ENCODE measurements around the gene STAB2. TPM values are rescaled to one million over a fixed set of nuclear protein-coding genes. Genes with fewer than 3 reads are reported as not detected.

The STAB2 gene
- total RNA-seq, 3 donors from 2014 or later = 0.85 to 1.5 (median 0.98) TPM

DNA sequence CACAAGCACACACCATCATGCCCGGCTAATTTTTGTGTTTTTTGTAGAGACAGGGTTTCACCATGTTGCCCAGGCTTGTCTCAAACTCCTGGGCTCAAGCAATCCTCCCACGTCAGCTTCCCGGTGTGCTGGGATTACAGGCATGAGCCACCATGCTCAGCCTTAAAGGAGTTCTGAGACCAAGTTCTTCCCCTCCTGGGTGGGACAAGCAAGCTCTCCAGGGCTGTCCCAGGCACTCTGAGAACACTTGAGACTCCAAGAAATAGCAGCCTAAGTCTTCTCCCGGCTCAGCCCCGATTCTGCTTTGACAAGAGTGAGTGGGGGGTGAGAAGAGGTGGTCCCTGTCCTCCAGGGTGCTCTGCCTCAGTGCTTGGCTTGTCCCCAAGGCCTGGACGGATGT is 86.4 kb downstream of the STAB2 start:
- Histone ChIP-seq H3K4me3 (no peak overlapping the region), H3K4me1 (ENCODE audit: low read depth) (peaks cover 31% of the 10 kb centered on the region), H3K9me3 (no peaks in the 10 kb centered on the region), H3K36me3 (ENCODE audit: low read depth) (no peaks in the 10 kb centered on the region)
- DNase-seq = no peak
- TF ChIP-seq, protein P1, sequence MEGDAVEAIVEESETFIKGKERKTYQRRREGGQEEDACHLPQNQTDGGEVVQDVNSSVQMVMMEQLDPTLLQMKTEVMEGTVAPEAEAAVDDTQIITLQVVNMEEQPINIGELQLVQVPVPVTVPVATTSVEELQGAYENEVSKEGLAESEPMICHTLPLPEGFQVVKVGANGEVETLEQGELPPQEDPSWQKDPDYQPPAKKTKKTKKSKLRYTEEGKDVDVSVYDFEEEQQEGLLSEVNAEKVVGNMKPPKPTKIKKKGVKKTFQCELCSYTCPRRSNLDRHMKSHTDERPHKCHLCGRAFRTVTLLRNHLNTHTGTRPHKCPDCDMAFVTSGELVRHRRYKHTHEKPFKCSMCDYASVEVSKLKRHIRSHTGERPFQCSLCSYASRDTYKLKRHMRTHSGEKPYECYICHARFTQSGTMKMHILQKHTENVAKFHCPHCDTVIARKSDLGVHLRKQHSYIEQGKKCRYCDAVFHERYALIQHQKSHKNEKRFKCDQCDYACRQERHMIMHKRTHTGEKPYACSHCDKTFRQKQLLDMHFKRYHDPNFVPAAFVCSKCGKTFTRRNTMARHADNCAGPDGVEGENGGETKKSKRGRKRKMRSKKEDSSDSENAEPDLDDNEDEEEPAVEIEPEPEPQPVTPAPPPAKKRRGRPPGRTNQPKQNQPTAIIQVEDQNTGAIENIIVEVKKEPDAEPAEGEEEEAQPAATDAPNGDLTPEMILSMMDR (IDR thresholded peaks at IDR 0.05) = no peak
- no peak for ATAC-seq
- intact Hi-C loops (cut with DNase I, micrococcal nuclease) = no loop called here

DNA sequence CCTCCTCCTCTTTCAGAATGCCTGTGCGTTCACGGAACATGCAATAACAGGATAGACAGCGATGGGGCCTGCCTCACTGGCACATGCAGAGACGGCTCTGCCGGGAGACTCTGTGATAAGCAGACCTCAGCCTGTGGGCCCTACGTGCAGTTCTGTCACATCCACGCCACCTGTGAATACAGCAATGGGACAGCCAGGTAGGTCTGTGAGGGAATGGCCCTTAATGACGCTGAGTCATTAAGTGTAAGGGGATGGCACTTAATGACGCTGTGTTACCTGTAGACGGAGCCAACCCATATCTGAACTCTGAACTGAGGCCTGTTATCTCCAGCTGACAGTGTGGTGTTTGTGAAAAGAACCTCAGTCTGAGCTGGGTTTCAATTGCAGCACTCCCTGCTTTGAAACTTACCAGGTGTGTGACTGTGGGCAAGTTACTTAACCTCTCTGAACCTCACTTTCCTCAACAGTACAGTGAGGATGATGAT is 86.9 kb downstream of the STAB2 start:
- Histone ChIP-seq H3K36me3 (ENCODE audit: low read depth) (no peaks in the 10 kb centered on the region), H3K4me1 (ENCODE audit: low read depth) (peaks cover 31% of the 10 kb centered on the region), H3K9me3 (no peaks in the 10 kb centered on the region), H3K4me3 (no peak overlapping the region)
- TF ChIP-seq, protein P1 (IDR thresholded peaks at IDR 0.05) = no peak
- DNase-seq (peak; percentile 31 to 52 (median 52)), ATAC-seq (peak; percentile 75)
- intact Hi-C loops (cut with DNase I, micrococcal nuclease) = no loop called here

DNA sequence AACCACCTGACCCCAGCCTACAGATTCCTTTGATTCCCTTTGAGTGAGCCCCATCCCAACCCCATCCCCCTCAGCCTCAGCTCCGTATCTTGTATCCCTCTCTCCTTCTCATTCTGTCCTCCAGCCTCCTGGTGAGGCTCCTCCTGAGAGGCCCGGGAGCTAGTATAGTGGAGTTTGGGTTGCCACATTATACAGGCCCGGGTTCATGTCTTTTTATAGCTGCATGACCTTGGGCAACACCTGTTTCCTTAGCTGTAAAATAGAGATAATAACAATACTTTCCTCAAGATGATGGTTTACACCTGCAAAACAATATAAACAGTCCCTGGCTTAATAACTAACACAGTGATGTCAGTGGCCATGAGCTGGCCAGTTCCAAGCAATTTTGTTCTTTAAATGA is 89.8 kb downstream of the STAB2 start:
- TF ChIP-seq, protein P1 (IDR thresholded peaks at IDR 0.05) = no peak
- DNase-seq = peak in 2 of 3 donors; percentile 60 to 63
- Histone ChIP-seq H3K4me1 (ENCODE audit: low read depth) (peaks cover 42% of the 10 kb centered on the region), H3K4me3 (no peak overlapping the region), H3K36me3 (ENCODE audit: low read depth) (no peaks in the 10 kb centered on the region), H3K9me3 (no peaks in the 10 kb centered on the region)
- ATAC-seq = peak; percentile 74
- intact Hi-C loops (cut with DNase I, micrococcal nuclease) = no loop called here

DNA sequence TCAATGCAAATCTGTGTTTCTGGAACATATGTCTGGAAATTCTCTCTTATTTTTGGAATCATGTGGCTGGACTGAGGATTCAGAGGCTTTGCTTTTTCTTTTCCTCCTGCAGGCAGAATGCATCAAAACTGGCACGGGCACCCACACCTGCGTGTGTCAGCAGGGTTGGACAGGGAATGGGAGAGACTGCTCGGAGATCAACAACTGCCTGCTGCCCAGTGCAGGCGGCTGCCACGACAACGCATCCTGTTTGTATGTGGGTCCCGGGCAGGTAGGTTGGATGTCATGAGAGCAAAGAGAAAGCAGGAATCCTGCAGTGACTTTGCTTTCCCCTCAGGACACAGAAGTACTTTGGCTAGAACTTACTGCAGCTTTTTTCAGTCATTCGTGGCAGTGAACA is 90.3 kb downstream of the STAB2 start:
- intact Hi-C loops (cut with DNase I, micrococcal nuclease) = no loop called here
- ATAC-seq (peak; percentile 72), DNase-seq (peak; percentile 62 to 75 (median 75))
- TF ChIP-seq, protein P1 (IDR thresholded peaks at IDR 0.05) = no peak
- H3K4me3 ChIP-seq = no peak overlapping the region
- no peaks in the 10 kb centered on the region for H3K36me3 ChIP-seq (ENCODE audit: low read depth)
- H3K9me3 ChIP-seq = no peaks in the 10 kb centered on the region
- peaks cover 41% of the 10 kb centered on the region for H3K4me1 ChIP-seq (ENCODE audit: low read depth)

DNA sequence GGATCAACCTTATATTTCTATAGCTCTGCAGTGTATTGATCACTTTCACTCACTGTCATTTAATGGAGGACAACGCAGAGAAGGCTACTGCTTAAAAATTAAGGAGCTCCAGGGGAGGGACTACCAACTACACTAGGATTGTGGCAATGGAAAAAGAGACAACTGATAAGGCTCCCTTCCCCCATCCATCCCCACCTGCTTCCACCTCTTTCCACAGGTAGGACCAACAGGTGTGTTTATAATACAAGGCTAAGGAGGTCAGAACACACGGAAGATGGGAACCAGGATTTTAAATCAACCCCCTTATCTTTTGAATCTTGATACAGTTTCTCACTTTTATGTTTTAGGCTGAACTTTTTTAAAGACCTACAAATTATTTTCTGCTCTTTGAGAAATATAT is 90.8 kb downstream of the STAB2 start:
- TF ChIP-seq, protein P1 (IDR thresholded peaks at IDR 0.05) = no peak
- Histone ChIP-seq H3K4me3 (no peak overlapping the region), H3K9me3 (no peaks in the 10 kb centered on the region), H3K4me1 (ENCODE audit: low read depth) (peaks cover 38% of the 10 kb centered on the region), H3K36me3 (ENCODE audit: low read depth) (no peaks in the 10 kb centered on the region)
- ATAC-seq (peak; percentile 4), DNase-seq (peak in 1 of 3 donors; percentile 24)
- intact Hi-C loops (cut with DNase I, micrococcal nuclease) = no loop called here

Data from mucosa of descending colon (tissue), 3 donors.